ENCODE results near the gene PRICKLE2.

DNA sequence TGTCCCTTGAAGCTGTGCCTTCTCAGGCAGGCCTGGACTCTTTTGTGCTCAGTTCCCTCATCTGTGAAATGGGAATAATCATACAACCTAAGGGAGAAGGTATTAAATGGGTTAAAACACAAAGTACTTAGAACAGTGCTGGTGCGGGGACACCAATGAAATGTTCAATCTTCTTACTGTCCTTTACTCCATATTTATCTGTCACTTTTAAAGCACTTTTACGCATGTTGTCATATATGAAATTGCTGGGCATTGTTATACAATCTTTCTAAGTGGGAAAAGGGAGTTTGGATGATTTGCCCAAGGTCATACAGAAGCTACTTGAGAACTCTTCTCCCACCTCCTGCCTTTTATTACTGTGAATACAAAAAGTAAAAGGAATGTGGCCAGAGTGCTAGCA, 114.2 kb downstream of the PRICKLE2 start:
- TF ChIP-seq, protein P1, sequence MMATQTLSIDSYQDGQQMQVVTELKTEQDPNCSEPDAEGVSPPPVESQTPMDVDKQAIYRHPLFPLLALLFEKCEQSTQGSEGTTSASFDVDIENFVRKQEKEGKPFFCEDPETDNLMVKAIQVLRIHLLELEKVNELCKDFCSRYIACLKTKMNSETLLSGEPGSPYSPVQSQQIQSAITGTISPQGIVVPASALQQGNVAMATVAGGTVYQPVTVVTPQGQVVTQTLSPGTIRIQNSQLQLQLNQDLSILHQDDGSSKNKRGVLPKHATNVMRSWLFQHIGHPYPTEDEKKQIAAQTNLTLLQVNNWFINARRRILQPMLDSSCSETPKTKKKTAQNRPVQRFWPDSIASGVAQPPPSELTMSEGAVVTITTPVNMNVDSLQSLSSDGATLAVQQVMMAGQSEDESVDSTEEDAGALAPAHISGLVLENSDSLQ (IDR thresholded peaks at IDR 0.05) = no peak
- TF ChIP-seq, protein P2, sequence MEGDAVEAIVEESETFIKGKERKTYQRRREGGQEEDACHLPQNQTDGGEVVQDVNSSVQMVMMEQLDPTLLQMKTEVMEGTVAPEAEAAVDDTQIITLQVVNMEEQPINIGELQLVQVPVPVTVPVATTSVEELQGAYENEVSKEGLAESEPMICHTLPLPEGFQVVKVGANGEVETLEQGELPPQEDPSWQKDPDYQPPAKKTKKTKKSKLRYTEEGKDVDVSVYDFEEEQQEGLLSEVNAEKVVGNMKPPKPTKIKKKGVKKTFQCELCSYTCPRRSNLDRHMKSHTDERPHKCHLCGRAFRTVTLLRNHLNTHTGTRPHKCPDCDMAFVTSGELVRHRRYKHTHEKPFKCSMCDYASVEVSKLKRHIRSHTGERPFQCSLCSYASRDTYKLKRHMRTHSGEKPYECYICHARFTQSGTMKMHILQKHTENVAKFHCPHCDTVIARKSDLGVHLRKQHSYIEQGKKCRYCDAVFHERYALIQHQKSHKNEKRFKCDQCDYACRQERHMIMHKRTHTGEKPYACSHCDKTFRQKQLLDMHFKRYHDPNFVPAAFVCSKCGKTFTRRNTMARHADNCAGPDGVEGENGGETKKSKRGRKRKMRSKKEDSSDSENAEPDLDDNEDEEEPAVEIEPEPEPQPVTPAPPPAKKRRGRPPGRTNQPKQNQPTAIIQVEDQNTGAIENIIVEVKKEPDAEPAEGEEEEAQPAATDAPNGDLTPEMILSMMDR (IDR thresholded peaks at IDR 0.05 in 2 of 3, conservative IDR thresholded peaks at IDR 0.05 in 1 of 3; ENCODE audit: control insufficient read depth in 2 of 3, extremely low read depth in 1 of 3, insufficient read depth in 1 of 3, low read depth in 3 of 3, low read length in 3 of 3) = no peak
- TF ChIP-seq TARDBP (IDR thresholded peaks at IDR 0.05; ENCODE audit: borderline replicate concordance) (no peak), CEBPB (IDR thresholded peaks at IDR 0.05; ENCODE audit: borderline replicate concordance in 1 of 2, low read depth in 2 of 2, low read length in 2 of 2) (no peak), TCF7 (IDR thresholded peaks at IDR 0.05; ENCODE audit: borderline replicate concordance) (no peak), POU2F2 (IDR thresholded peaks at IDR 0.05; ENCODE audit: borderline replicate concordance, low read depth, low read length) (no peak)
- TF ChIP-seq, protein P3, sequence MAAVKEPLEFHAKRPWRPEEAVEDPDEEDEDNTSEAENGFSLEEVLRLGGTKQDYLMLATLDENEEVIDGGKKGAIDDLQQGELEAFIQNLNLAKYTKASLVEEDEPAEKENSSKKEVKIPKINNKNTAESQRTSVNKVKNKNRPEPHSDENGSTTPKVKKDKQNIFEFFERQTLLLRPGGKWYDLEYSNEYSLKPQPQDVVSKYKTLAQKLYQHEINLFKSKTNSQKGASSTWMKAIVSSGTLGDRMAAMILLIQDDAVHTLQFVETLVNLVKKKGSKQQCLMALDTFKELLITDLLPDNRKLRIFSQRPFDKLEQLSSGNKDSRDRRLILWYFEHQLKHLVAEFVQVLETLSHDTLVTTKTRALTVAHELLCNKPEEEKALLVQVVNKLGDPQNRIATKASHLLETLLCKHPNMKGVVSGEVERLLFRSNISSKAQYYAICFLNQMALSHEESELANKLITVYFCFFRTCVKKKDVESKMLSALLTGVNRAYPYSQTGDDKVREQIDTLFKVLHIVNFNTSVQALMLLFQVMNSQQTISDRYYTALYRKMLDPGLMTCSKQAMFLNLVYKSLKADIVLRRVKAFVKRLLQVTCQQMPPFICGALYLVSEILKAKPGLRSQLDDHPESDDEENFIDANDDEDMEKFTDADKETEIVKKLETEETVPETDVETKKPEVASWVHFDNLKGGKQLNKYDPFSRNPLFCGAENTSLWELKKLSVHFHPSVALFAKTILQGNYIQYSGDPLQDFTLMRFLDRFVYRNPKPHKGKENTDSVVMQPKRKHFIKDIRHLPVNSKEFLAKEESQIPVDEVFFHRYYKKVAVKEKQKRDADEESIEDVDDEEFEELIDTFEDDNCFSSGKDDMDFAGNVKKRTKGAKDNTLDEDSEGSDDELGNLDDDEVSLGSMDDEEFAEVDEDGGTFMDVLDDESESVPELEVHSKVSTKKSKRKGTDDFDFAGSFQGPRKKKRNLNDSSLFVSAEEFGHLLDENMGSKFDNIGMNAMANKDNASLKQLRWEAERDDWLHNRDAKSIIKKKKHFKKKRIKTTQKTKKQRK (IDR thresholded peaks at IDR 0.05; ENCODE audit: low read depth, low read length) = no peak

All from GM12878 (cell line).